GM12878 (cell line): Measurements from ENCODE around the gene CALML5. TPM values are rescaled to one million over a fixed set of nuclear protein-coding genes. Genes with fewer than 3 reads are reported as not detected.

ENCODE experiments used
- ATAC-seq: fragments of 200-7000 bp; cut with Tn5 transposase; 3 replicates; pipeline ENCODE4 v1.9.1; 2020; ENCODE audit warnings: mild to moderate bottlenecking, moderate library complexity
- BruUV-seq: library from RNA; stranded (reverse); fragments of 400-500 nt; replicated peaks from 2 replicates; lab custom pipeline; 2021; lab: Mats Ljungman, UMichigan
- CTCF ChIA-PET: fragments of 300-600 bp; sonication (Branson Sonifier 250); formaldehyde crosslinking; extraction: SDS; loops from one replicate; lab custom pipeline; 2021; ENCODE audit warnings: inconsistent platforms; lab: Yijun Ruan, JAX
- POLR2A ChIA-PET: fragments of 350-600 bp; formaldehyde crosslinking; extraction: SDS; loops from one replicate; lab custom pipeline; 2021; ENCODE audit warnings: inconsistent platforms; lab: Charles Lee
- RAD21 ChIA-PET: fragments of 300-600 bp; sonication (Branson Sonifier 250); formaldehyde crosslinking; loops from one replicate; lab custom pipeline; 2023; ENCODE audit warnings: antibody characterized with exemption; ENCODE audit not compliant: unreplicated experiment; lab: Charles Lee
- SMC1A ChIA-PET: fragments of 300-600 bp; sonication (Branson Sonifier 250); formaldehyde crosslinking; loops from one replicate; lab custom pipeline; 2023; ENCODE audit not compliant: unreplicated experiment, uncharacterized antibody; lab: Charles Lee
- DNase-seq: peaks from one replicate; pipeline ENCODE4 v3.0.0-alpha.2; 2011; ENCODE audit warnings: low read depth, low spot score
- FAIRE-seq: peaks from 3 replicates; lab custom pipeline; 2011; peaks lifted over from hg19 to GRCh38; lab: Jason Lieb, UNC
- H2AFZ ChIP-seq: 2 replicates; pipeline ENCODE4 v1.6.0; 2011; ENCODE audit warnings: low read depth, low read length, control low read depth; ENCODE audit not compliant: control insufficient read depth
- H3K27ac ChIP-seq: 2 replicates; pipeline ENCODE4 v1.5.1; 2011; ENCODE audit warnings: control low read depth; ENCODE audit not compliant: control insufficient read depth, insufficient read depth
- H3K27me3 ChIP-seq, 2 experiments: replicated peaks in 1 of 2; 2 replicates each; pipeline versions ENCODE4 v1.6.0 to v1.6.1; 2011; ENCODE audit warnings: low read length in 1 of 2; ENCODE audit not compliant: control insufficient read depth in 2 of 2, insufficient read depth in 2 of 2
- H3K36me3 ChIP-seq, 2 experiments: 2 replicates each; pipeline ENCODE4 v1.5.1; 2011; ENCODE audit warnings: low read length in 1 of 2; ENCODE audit not compliant: control insufficient read depth in 2 of 2, insufficient read depth in 2 of 2
- H3K4me1 ChIP-seq: 2 replicates; pipeline ENCODE4 v1.6.1; 2011; ENCODE audit warnings: mild to moderate bottlenecking, low read length, moderate library complexity, mixed read lengths; ENCODE audit not compliant: control insufficient read depth, insufficient read depth
- H3K4me2 ChIP-seq: 2 replicates; pipeline ENCODE4 v1.6.0; 2011; ENCODE audit warnings: control low read depth; ENCODE audit not compliant: control insufficient read depth, insufficient read depth
- H3K4me3 ChIP-seq: fragments of 200-600 bp; sonication (generic); 2 replicates; pipeline ENCODE4 v1.5.1; 2016
- H3K79me2 ChIP-seq: 2 replicates; pipeline ENCODE4 v1.6.0; 2011; ENCODE audit warnings: low read length; ENCODE audit not compliant: control insufficient read depth, insufficient read depth
- H3K9ac ChIP-seq: 2 replicates; pipeline ENCODE4 v1.8.0; 2011; ENCODE audit warnings: low read length, control low read depth, mixed read lengths; ENCODE audit not compliant: control insufficient read depth, insufficient read depth
- H3K9me3 ChIP-seq: replicated peaks from 3 replicates; pipeline ENCODE4 v1.5.1; 2011; ENCODE audit warnings: mild to moderate bottlenecking, low read length; ENCODE audit not compliant: control insufficient read depth, insufficient read depth
- H4K20me1 ChIP-seq: 2 replicates; pipeline ENCODE4 v1.6.0; 2011; ENCODE audit not compliant: control insufficient read depth, insufficient read depth
- ASH2L ChIP-seq: fragments of 300-600, 200-600 bp; sonication (generic); IDR thresholded peaks from 2 replicates; pipeline ENCODE4 v1.6.1; 2017; ENCODE audit warnings: low read depth, mild to moderate bottlenecking, borderline replicate concordance
- ESRRA ChIP-seq: IDR thresholded peaks from 2 replicates; pipeline ENCODE4 v1.6.1; 2012; ENCODE audit warnings: mild to moderate bottlenecking, low read length, improper control_type of control experiment
- GATAD2B ChIP-seq: fragments of 450-650 bp; conservative IDR thresholded peaks from 2 replicates; pipeline ENCODE4 v1.6.1; 2017; ENCODE audit warnings: low read depth, mild to moderate bottlenecking, moderate library complexity
- IRF5 ChIP-seq: fragments of 450-650 bp; IDR thresholded peaks from 2 replicates; pipeline ENCODE4 v1.6.1; 2017; ENCODE audit warnings: borderline replicate concordance
- KLF5 ChIP-seq: fragments of 450-650 bp; IDR thresholded peaks from 2 replicates; pipeline ENCODE4 v1.6.1; 2014; ENCODE audit warnings: mild to moderate bottlenecking; ENCODE audit not compliant: partially characterized antibody
- MXI1 ChIP-seq: fragments of 150-350 bp; IDR thresholded peaks from 2 replicates; pipeline ENCODE4 v1.6.1; 2011; ENCODE audit warnings: low read depth, mild to moderate bottlenecking, inconsistent platforms, low read length, improper control_type of control experiment
- RAD51 ChIP-seq: fragments of 450-650 bp; IDR thresholded peaks from 2 replicates; pipeline ENCODE4 v1.6.1; 2016; ENCODE audit warnings: moderate library complexity, mild to moderate bottlenecking, inconsistent platforms
- ZNF207 ChIP-seq: fragments of 450-650 bp; IDR thresholded peaks from 2 replicates; pipeline ENCODE4 v1.6.1; 2014; ENCODE audit warnings: antibody characterized with exemption, mild to moderate bottlenecking, borderline replicate concordance
- WGBS: methylation state at CpG from one replicate; pipeline ENCODE4 v1.1.6; 2016; ENCODE audit warnings: low lambda C conversion rate; ENCODE audit not compliant: insufficient replicate concordance, insufficient coverage; ENCODE audit errors: missing lambda C conversion rate; 5-methylcytosine and 5-hydroxymethylcytosine counted together
- in situ Hi-C: fragments of 300-500 bp; cut with MboI; formaldehyde crosslinking; loops from 9 replicates; pipeline ENCODE4 v1.14.3; 2018; ENCODE audit warnings: mixed read lengths
- intact Hi-C: fragments of 100-400 bp; cut with micrococcal nuclease; formaldehyde crosslinking; loops from one replicate; pipeline ENCODE4 v1.14.2; 2022; ENCODE audit not compliant: unreplicated experiment
- polyA plus RNA-seq, 11 experiments: library from polyadenylated mRNA; depleted of rRNA in 4 of 11; unstranded in 6 of 11; stranded (reverse) in 5 of 11; fragments of >200 nt; fragmentation: Nextera tagmentation in 4 of 11; fragmentation: Illumina TruSeq in 1 of 11; extraction: Ambion mirVana in 4 of 11; extraction: Trizol in 1 of 11; gene quantifications; 1 replicate in 1 of 11; 2 replicates in 10 of 11; pipeline versions ENCODE4 v1.2.1 to v1.2.3, GENCODE V29; 2011 to 2016; ENCODE audit warnings: inconsistent platforms in 2 of 11, missing spikeins in 2 of 11, low read depth in 1 of 11
- total RNA-seq, 4 experiments: library from RNA; depleted of rRNA in 3 of 4; stranded (reverse); fragments of >200 nt in 3 of 4; fragmentation: Illumina TruSeq in 1 of 4; extraction: Trizol in 1 of 4; gene quantifications; 2 replicates each; pipeline versions ENCODE4 v1.2.1 to v1.2.3, GENCODE V29; 2013 to 2021
- TF ChIP-seq, protein P1 (sequence below): fragments of 150-350 bp; IDR thresholded peaks from 2 replicates; pipeline ENCODE4 v1.6.1; 2016; ENCODE audit warnings: low read depth, low read length
- TF ChIP-seq, protein P2 (sequence below): fragments of 450-650 bp; conservative IDR thresholded peaks from 2 replicates; pipeline ENCODE4 v1.6.1; 2017; ENCODE audit warnings: mild to moderate bottlenecking, moderate library complexity

Gene CALML5
- total and polyA plus RNA-seq, 10 of the 15 experiments (the other 5 are each of a cell fraction or from before 2014, with no cell fraction given): not detected

- TF ChIP-seq IRF5: no peak
- TF ChIP-seq RAD51: no peak
- TF ChIP-seq, protein P1, sequence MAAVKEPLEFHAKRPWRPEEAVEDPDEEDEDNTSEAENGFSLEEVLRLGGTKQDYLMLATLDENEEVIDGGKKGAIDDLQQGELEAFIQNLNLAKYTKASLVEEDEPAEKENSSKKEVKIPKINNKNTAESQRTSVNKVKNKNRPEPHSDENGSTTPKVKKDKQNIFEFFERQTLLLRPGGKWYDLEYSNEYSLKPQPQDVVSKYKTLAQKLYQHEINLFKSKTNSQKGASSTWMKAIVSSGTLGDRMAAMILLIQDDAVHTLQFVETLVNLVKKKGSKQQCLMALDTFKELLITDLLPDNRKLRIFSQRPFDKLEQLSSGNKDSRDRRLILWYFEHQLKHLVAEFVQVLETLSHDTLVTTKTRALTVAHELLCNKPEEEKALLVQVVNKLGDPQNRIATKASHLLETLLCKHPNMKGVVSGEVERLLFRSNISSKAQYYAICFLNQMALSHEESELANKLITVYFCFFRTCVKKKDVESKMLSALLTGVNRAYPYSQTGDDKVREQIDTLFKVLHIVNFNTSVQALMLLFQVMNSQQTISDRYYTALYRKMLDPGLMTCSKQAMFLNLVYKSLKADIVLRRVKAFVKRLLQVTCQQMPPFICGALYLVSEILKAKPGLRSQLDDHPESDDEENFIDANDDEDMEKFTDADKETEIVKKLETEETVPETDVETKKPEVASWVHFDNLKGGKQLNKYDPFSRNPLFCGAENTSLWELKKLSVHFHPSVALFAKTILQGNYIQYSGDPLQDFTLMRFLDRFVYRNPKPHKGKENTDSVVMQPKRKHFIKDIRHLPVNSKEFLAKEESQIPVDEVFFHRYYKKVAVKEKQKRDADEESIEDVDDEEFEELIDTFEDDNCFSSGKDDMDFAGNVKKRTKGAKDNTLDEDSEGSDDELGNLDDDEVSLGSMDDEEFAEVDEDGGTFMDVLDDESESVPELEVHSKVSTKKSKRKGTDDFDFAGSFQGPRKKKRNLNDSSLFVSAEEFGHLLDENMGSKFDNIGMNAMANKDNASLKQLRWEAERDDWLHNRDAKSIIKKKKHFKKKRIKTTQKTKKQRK: no peak
- TF ChIP-seq ESRRA: no peak
- TF ChIP-seq MXI1: no peak
- TF ChIP-seq ASH2L: no peak
Observed at GRCh38 chr10:5491477-5491876, 7.9 kb downstream of the CALML5 start (continued).

DNA sequence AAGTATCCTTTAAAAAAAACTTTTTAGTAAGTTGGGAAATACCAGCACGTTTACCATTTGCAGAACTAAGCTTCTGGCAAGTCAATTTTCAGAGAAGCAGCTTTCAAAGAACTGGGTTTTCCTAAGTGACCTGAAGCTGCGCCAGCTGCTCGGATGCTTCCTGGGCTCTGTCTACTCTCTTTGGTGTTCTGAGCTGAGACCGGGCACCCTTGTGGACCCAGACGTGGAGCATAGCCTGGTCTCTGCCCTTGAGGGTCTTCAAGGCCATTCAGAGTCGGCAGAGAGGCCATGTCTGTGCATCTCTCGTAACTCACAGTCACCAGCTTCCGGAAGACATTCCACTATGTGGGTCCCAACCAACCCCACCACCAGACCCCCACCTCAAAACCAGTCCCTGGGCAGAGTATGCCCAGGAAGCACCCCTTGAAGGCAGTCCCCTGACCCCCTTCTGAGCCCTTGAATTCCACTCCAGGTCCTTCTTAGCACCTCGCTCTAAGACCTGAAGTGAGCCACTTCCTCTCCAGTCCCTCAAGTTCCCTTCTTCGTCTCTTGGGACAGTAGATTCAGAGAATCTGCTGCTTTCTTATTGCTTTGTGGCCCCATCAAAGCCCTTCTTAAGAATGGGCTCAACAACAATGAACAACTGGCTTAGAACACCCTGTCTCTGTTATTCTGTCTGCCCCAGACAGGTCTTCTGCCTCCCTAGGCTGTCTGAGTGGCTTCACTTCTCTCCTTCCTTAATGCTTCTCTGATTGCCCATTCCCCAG is 8.5 kb downstream of the CALML5 start:
- intact Hi-C loops (no loop called here), in situ Hi-C loops (no loop called here)
- no TSS peak for BruUV-seq
- no peak for DNase-seq
- ChIA-PET RAD21 (no interaction called here), SMC1A (no interaction called here), CTCF (no interaction called here), POLR2A (no interaction called here)
- WGBS: 26% methylated on average over 10 of the region's 10 CpGs
- Histone ChIP-seq H3K27me3 (peaks cover 0 to 3% of the 10 kb centered on the region in 2 experiments; a peak in 3 of 4 replicates), H3K27ac (no peak overlapping the region), H3K9me3 (peaks cover 3% of the 10 kb centered on the region; the same call in 2 of the 3 replicates), H3K79me2 (no peaks in the 10 kb centered on the region), H3K36me3 (no peaks in the 10 kb centered on the region), H4K20me1 (no peaks in the 10 kb centered on the region), H2AFZ (no peak overlapping the region), H3K9ac (no peak overlapping the region), H3K4me3 (no peak overlapping the region), H3K4me1 (no peaks in the 10 kb centered on the region), H3K4me2 (no peak overlapping the region)
- ATAC-seq: no peak
- no peak for FAIRE-seq
- no peak for TF ChIP-seq ZNF207
- TF ChIP-seq, protein P2, sequence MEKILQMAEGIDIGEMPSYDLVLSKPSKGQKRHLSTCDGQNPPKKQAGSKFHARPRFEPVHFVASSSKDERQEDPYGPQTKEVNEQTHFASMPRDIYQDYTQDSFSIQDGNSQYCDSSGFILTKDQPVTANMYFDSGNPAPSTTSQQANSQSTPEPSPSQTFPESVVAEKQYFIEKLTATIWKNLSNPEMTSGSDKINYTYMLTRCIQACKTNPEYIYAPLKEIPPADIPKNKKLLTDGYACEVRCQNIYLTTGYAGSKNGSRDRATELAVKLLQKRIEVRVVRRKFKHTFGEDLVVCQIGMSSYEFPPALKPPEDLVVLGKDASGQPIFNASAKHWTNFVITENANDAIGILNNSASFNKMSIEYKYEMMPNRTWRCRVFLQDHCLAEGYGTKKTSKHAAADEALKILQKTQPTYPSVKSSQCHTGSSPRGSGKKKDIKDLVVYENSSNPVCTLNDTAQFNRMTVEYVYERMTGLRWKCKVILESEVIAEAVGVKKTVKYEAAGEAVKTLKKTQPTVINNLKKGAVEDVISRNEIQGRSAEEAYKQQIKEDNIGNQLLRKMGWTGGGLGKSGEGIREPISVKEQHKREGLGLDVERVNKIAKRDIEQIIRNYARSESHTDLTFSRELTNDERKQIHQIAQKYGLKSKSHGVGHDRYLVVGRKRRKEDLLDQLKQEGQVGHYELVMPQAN: no peak
- no peak for TF ChIP-seq KLF5
- no peak for TF ChIP-seq GATAD2B
